ENCODE measurements around the gene TPRN.

The TPRN gene

GRCh38 chr9:137236238-137236935, 35.8 kb upstream of the TPRN start:
- DNase-seq, result peak; percentile 92

GRCh38 chr9:137235424-137236237, 35.1 kb upstream of the TPRN start:
- no peak for DNase-seq

DNA sequence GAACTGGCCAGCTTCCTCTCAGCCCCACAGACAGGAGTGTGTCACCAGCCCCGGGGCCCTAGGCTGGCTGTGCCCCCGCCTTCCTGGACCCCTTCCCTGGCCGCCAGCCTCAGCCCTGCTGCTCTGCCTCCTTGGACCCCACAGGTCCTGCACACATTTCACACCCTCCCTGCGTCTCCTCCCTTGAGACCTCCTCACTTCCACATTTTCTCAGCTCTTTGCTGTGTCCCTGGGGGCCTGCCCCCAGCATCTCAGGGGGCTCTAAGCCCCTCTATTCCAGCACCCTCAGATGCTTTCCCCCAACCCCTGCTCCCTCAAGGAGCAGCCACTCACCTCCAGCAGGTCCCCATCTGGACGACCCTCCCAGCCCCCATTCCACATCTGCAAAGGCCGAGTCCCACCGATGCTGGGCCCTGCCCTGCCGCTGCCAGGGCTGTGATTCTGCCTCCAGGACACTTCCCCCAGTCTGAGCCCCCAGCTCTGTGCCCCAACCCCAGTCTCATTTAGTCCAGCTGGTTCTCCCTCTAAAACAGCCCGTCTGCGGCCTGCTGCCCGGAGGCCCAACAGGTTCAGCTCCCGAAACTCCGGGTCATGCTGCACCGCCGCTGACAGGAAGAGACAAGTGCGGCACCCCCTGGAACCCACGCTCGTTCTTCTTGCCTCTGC, 34.4 kb upstream of the TPRN start:
- DNase-seq, result no peak

DNA sequence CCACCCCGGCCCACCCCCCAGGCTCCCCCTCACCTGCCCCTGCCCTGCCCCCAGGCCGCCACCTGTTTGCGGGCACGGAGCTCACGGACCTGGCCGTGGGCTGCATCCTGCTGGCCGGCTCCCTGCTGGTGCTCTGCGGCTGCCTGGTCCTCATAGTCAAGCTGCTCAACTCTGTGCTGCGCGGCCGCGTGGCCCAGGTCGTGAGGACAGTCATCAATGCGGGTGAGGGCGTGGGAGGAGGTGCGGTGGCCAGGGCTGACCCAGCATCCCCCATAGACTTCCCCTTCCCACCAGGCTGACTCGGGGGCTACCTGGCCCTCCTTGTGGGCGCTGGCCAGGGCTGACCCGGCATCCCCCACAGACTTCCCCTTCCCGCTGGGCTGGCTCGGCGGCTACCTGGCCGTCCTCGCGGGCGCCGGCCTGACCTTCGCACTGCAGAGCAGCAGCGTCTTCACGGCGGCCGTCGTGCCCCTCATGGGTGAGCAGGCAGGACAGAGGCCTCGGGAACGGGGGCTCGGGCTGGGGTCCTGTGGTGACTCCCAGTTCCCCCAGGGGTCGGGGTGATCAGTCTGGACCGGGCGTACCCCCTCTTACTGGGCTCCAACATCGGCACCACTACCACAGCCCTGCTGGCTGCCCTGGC, 33.6 kb upstream of the TPRN start:
- DNase-seq, result peak; percentile 37

- DNase-seq, result peak; percentile 56
These were observed 32.8 kb upstream of the TPRN start for GRCh38 chr9:137233143-137233980.

DNA sequence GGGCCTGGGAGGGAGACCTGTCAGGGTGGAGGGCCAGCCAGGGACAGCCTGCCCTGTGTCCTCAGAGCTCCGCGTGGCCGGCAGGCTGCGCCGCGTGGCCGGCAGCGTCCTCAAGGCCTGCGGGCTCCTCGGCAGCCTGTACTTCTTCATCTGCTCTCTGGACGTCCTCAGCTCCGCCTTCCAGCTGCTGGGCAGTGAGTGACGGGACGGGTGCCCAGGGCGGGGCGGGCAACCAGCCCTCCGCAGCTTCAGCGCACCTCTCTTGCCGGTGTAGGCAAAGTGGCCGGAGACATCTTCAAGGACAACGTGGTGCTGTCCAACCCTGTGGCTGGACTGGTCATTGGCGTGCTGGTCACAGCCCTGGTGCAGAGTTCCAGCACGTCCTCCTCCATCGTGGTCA, 32.0 kb upstream of the TPRN start:
- DNase-seq, result no peak

GRCh38 chr9:137232101-137232500, 31.6 kb upstream of the TPRN start:
- no peak for DNase-seq

- no peak for DNase-seq
These were observed 31.0 kb upstream of the TPRN start for GRCh38 chr9:137231372-137232039.

DNA sequence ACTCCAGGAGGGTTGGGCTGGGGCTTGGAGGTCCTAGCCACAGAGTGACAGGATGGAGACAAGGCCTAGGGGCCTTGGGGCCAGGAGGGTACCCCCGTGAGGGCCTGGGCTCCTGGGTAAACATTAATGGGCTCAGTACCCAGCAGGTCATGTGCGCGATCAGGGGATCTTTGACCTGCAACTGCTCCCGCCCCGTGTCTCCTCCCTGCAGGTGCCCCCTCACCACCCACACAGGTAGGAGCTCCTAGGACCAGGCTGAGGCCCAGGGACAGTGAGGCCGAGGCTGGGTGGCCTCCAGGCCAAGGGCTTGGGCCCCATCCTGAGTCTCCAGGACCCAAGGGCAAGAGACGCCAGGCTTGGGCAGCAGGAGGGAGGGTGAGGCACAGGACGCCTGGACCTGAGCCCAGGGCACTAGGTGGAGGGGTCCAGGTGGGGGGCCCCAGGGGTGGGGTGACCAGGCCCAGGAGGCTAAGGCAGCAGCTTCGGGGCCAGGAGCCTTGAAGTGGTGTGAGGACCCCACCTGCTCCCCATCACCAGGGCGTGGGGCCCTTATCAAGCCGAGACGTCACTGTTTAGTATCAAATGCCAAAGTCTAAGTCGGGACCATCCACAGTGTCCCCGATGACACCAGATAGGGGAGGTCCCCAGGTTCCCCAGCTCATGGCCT, 30.3 kb upstream of the TPRN start, which contains the start of gene SLC34A3:
Gene SLC34A3 (plus strand): TSS at position 197 of the 667 bp plus-strand sequence. CDS start 802 bp downstream, outside the sequence.
- DNase-seq, result no peak

DNA sequence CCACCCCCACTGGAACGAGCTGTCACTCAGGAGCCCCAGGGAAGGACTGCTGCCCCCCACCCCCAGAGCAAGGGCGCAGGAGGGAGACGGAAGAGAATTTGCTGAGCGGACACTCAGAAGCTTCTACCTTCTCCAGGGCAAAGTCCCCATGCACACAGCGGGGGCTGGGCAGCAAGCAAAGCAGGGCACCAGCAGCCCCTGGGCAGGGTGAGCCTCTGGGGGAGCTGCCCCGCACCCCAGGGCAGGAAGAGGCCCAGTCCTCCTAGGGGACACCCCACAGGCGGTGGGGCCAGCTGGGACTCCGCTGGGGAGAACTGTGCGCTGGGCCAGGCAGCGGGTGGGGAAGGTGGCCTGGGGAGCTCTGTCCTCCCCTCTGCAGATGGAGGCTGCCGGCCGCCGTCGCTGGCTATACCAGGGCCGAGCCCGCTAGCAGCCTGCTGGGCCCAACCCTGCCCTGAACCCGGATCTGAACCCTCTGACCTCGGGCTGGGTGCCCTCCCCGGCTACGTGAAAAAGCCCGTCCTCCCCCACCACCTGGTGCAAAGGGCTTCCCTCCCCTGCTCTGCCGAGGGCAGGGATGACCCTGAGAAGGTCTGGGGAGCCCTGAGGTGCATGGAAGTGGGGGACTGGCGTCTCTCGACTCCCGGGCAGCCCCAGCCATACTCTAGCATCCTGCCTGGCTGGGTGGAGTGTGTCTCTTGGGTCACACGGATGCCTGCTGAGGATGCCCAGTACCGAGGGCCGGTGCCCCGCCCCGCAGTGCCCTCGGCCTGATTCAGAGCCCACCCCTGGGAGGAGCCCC, 29.6 kb upstream of the TPRN start:
- DNase-seq, result no peak

- DNase-seq, result no peak
These were observed 28.7 kb upstream of the TPRN start for GRCh38 chr9:137228968-137229896.

DNA sequence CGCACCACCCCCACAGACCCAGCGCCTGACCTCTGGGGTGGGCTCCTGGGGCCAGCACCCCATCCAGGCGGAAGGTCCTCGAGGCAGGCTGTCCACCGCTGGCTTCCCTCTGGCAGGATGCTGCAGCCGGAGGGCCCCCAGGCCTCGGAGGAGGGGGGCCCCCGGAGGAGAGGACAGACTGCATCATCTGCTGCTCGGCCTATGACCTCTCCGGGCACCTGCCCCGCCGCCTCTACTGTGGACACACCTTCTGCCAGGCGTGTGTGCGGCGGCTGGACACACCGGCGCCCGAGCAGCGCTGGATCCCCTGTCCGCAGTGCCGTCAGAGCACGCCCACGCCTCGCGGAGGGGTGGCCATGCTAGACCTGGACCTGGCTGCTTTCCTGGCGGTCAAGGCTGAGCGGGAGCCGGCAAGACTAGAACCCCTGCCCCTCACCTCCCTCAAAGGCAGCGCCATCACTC, 28.0 kb upstream of the TPRN start:
- no peak for DNase-seq

- DNase-seq, result no peak
These were observed 27.4 kb upstream of the TPRN start for GRCh38 chr9:137227853-137228505.

GRCh38 chr9:137227054-137227852, 26.7 kb upstream of the TPRN start, which contains the start of gene RNF224:
RNF224 (plus strand) TSS chr9:137227502; CDS start chr9:137228336, 834 bp downstream.
- DNase-seq, result peak; percentile 92

GRCh38 chr9:137226338-137227053, 26.0 kb upstream of the TPRN start:
- DNase-seq, result no peak

DNA sequence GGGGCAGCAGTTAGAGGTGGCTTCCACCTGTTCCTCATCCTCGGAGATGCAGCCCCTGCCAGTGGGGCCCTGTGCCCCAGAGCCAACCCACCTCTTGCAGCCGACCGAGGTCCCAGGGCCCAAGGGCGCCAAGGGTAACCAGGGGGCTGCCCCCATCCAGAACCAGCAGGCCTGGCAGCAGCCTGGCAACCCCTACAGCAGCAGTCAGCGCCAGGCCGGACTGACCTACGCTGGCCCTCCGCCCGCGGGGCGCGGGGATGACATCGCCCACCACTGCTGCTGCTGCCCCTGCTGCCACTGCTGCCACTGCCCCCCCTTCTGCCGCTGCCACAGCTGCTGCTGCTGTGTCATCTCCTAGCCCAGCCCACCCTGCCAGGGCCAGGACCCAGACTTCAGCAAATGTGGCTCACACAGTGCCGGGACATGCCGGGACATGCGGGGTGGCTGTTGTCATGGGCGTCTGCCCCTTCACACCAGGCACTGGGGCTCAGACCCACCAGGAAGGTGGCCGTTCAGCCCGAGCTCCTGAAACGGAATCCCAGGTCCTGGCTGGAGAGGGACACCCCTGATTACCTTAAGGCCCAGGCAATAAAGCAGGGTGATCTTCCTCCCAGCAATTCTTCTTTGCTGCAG, 25.3 kb upstream of the TPRN start:
- no peak for DNase-seq
